Skeletal muscle tissue (tissue), 4 donors: ENCODE data around the gene MORC3. TPM values are rescaled to one million over a fixed set of nuclear protein-coding genes. Genes with fewer than 3 reads are reported as not detected.
A peak's percentile ranks its signal among the peaks of the same experiment; 100 is the strongest.
"Not testable (repeated sequence)": the region's sequence is repeated elsewhere in the genome, so short reads cannot be mapped to it uniquely, and the experiment has no call there.

Experiments used
- H3K27ac ChIP-seq: one replicate; pipeline ENCODE4 v1.7.0; 2013; ENCODE audit warnings: mild to moderate bottlenecking, low read depth, low read length, inconsistent platforms
- H3K27me3 ChIP-seq, 3 donors: one replicate each; pipeline ENCODE4 v1.7.0; 2013; ENCODE audit warnings: low read length in 3 of 3; ENCODE audit not compliant: control insufficient read depth in 3 of 3, insufficient read depth in 3 of 3
- H3K36me3 ChIP-seq, 3 donors: one replicate each; pipeline ENCODE4 v1.7.0; 2013; ENCODE audit warnings: low read length in 3 of 3; ENCODE audit not compliant: control insufficient read depth in 3 of 3, insufficient read depth in 3 of 3
- H3K4me1 ChIP-seq, 3 donors: one replicate each; pipeline ENCODE4 v1.7.0; 2013; ENCODE audit warnings: low read length in 3 of 3, mild to moderate bottlenecking in 3 of 3; ENCODE audit not compliant: control insufficient read depth in 3 of 3, insufficient read depth in 3 of 3
- H3K4me3 ChIP-seq, 3 donors: one replicate each; pipeline ENCODE4 v1.7.0; 2013; ENCODE audit warnings: low read length in 3 of 3
- H3K9ac ChIP-seq, 3 donors: one replicate each; pipeline ENCODE4 v1.7.0; 2013; ENCODE audit warnings: low read length in 3 of 3, mild to moderate bottlenecking in 3 of 3, moderate library complexity in 2 of 3, low read depth in 1 of 3
- H3K9me3 ChIP-seq, 3 donors: one replicate each; pipeline ENCODE4 v1.7.0; 2013; ENCODE audit warnings: low read length in 3 of 3; ENCODE audit not compliant: control insufficient read depth in 3 of 3
- total RNA-seq: library from RNA; depleted of rRNA; stranded (reverse); fragments of >200 nt; gene quantifications from one replicate; pipeline ENCODE4 v1.2.3, GENCODE V29; 2014
- donor health status: Osteomylitis.

MORC3 gene
- total RNA-seq, 1 donor from 2014 or later: 104 TPM

DNA sequence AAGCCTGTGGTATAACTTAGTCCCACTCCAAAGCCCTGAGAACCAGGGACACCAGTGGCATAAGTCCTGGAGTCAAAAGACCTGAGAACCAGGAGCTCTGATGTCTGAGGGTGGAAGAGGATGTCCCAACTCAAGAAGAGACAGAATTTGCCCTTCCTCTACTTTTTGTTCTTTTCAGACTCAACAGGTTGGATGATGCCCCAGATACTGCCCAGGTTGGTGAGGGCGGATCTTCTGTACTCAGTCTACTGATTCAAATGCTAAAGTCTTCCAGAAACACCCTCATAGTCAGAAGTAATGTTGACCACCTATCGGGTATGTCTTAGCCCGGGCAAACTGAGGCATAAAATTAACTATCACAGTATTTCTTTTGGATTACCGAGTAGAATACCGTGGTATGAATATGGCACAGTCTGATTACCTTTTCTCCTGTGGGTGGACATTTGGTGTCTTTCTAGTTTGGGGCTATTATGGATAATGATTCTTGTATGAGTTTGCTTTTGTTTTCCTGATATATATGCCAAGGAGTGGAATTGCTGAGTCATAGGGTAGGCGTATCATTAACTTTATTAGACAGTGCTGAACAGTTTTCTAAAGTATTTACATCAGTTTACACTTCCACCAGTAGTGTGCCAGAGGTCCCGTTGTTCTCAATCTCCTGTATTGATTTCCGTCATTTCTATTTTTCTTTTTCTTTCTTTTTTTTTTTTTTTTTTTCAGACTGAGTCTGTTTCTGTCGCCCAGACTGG, 62.0 kb downstream of the MORC3 start:
- H3K4me3 ChIP-seq: no peak overlapping the region

DNA sequence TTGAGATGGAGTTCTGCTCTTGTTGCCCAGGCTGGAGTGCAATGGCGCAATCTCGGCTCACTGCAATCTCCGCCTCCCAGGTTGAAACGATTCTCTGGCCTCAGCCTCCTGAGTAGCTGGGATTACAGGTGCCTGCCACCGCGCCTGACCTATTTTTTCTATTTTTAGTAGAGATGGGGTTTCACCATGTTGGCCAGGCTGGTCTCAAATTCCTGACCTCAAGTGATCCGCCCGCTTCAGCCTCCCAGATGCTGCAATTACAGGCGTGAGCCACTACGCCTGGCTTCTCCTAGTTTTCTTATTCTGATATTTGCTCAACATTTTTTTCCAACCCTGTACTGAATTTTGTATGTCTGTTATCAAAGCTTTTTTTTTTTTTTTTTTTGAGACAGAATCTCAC, 62.7 kb downstream of the MORC3 start:
- H3K9me3 ChIP-seq, H3K27me3 ChIP-seq, H3K36me3 ChIP-seq, H3K9ac ChIP-seq, H3K4me3 ChIP-seq: not testable (repeated sequence)
- peaks cover 14 to 26% (median 20%) of the 10 kb centered on the region in 3 donors for H3K4me1 ChIP-seq
- peak overlapping the region; percentile 73 for H3K27ac ChIP-seq

More for the DNA sequence above, 62.0 kb downstream of the MORC3 start:
- peaks cover 0 to 6% (median 4%) of the 10 kb centered on the region in 3 donors for H3K36me3 ChIP-seq
- H3K4me1 ChIP-seq: peaks cover 14 to 30% (median 25%) of the 10 kb centered on the region in 3 donors
- H3K27me3 ChIP-seq: no peaks in the 10 kb centered on the region
- H3K9me3 ChIP-seq: no peaks in the 10 kb centered on the region
- H3K9ac ChIP-seq: no peak overlapping the region
- H3K27ac ChIP-seq: peak overlapping the region; percentile 48

GRCh38 chr21:36384885-36385232, 64.9 kb downstream of the MORC3 start:
- peaks cover 14 to 23% (median 16%) of the 10 kb centered on the region in 3 donors for H3K4me1 ChIP-seq
- H3K27ac ChIP-seq: peak overlapping the region; percentile 61
- no peaks in the 10 kb centered on the region for H3K36me3 ChIP-seq
- peak overlapping the region in 2 of 3 donors; percentile 20 to 64 for H3K9ac ChIP-seq
- H3K27me3 ChIP-seq: no peaks in the 10 kb centered on the region
- no peaks in the 10 kb centered on the region for H3K9me3 ChIP-seq
- peak overlapping the region in 2 of 3 donors; percentile 64 to 70 for H3K4me3 ChIP-seq

- H3K27me3 ChIP-seq: no peaks in the 10 kb centered on the region
- no peaks in the 10 kb centered on the region for H3K36me3 ChIP-seq
These were observed 65.4 kb downstream of the MORC3 start, which contains the start of gene CHAF1B for GRCh38 chr21:36385233-36386030. Gene CHAF1B (plus strand): TSS chr21:36385392. CDS start chr21:36386137, 745 bp downstream.

DNA sequence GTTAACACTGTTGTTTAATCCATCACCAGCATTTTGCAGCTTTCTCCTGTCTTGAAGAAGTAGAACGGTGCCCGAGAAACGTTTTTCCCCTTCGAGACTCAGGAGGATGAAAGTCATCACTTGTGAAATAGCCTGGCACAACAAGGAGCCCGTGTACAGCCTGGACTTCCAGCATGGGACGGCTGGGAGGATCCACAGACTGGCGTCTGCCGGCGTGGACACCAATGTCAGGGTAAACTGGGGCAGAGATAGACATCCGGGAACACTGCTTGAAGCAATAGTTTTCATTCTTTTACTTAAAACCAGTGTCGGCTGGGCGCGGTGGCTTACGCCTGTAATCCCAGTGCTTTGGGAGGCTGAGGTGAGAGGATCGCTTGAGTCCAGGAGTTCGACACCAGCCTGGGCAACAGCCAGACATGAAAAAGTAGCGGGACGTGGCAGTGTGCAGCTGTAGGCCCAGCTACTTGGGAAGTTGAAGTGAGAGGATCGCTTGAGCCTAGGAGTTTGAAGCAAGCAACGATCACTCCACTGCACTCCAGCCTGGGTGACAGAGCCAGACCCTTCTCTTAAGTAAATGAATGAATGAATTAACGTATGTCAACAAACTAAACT, 66.1 kb downstream of the MORC3 start:
- Histone ChIP-seq H3K27me3 (no peaks in the 10 kb centered on the region), H3K4me3 (peak overlapping the region; percentile 64 to 70 (median 70)), H3K27ac (peak overlapping the region; percentile 60), H3K9ac (peak overlapping the region in 2 of 3 donors; percentile 48 to 64), H3K9me3 (no peaks in the 10 kb centered on the region), H3K36me3 (no peaks in the 10 kb centered on the region), H3K4me1 (peaks cover 18 to 26% (median 18%) of the 10 kb centered on the region in 3 donors)

More at GRCh38 chr21:36385233-36386030, 65.4 kb downstream of the MORC3 start, which contains the start of gene CHAF1B:
- Histone ChIP-seq H3K27ac (peak within 1 kb of the TSS; percentile 61), H3K4me3 (peak within 1 kb of the TSS; percentile 64 to 70 (median 70)), H3K4me1 (peaks cover 14 to 20% (median 16%) of the 10 kb centered on the region in 3 donors), H3K9ac (peak within 1 kb of the TSS; percentile 48 to 64 (median 64)), H3K9me3 (no peaks in the 10 kb centered on the region)

DNA sequence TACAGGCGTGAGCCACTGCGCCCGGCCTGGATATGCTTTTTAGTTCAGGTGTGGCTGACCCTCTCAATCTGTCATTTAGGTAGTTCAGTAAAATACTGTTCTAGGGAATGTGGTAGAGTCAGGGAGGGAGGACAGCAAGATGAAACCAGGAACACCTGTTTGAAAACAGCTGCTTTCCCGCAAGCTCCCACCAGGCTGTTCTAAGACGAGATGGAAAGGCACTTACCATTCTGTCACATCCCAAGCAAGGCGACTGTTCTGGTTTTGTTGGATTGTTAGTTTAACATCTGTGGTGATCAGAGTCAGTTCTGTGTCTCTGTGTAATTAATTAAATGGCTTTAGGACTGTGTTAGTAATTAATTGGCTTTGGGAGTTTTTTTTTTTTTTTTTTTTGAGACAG, 68.1 kb downstream of the MORC3 start:
- Histone ChIP-seq H3K36me3 (no peaks in the 10 kb centered on the region), H3K27me3 (no peaks in the 10 kb centered on the region), H3K4me3 (no peak overlapping the region), H3K9ac (no peak overlapping the region), H3K9me3 (no peaks in the 10 kb centered on the region), H3K27ac (no peak overlapping the region), H3K4me1 (peaks cover 15 to 22% (median 16%) of the 10 kb centered on the region in 3 donors)

DNA sequence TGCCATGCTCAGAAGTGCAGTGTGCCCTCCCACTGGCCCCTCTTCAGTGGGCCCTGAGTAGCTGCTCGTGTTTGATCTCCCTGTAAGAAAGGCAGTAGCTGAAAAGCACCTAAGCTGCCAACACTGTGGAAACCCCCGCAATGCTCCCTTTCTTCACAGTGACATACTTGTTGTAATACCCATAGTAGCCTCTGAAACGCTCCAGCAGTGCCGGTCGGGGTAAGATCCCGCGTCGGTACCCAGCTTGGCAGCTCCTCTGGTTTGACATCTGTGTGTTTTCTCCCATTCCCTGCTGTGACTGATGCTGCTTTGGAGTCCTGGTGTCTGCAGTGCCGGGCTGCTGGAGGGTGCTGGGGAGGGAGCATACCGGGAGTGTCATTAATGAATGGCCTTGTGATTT, 68.8 kb downstream of the MORC3 start:
- Histone ChIP-seq H3K9ac (no peak overlapping the region), H3K36me3 (no peaks in the 10 kb centered on the region), H3K9me3 (no peaks in the 10 kb centered on the region), H3K27me3 (no peaks in the 10 kb centered on the region), H3K4me3 (no peak overlapping the region), H3K4me1 (peaks cover 12 to 21% (median 12%) of the 10 kb centered on the region in 3 donors), H3K27ac (no peak overlapping the region)

- not testable (repeated sequence) for H3K9me3 ChIP-seq, H3K36me3 ChIP-seq, H3K27ac ChIP-seq, H3K4me3 ChIP-seq, H3K9ac ChIP-seq, H3K27me3 ChIP-seq
- H3K4me1 ChIP-seq: peaks cover 6 to 15% (median 9%) of the 10 kb centered on the region in 3 donors
These were observed 71.7 kb downstream of the MORC3 start for GRCh38 chr21:36391649-36392048.

DNA sequence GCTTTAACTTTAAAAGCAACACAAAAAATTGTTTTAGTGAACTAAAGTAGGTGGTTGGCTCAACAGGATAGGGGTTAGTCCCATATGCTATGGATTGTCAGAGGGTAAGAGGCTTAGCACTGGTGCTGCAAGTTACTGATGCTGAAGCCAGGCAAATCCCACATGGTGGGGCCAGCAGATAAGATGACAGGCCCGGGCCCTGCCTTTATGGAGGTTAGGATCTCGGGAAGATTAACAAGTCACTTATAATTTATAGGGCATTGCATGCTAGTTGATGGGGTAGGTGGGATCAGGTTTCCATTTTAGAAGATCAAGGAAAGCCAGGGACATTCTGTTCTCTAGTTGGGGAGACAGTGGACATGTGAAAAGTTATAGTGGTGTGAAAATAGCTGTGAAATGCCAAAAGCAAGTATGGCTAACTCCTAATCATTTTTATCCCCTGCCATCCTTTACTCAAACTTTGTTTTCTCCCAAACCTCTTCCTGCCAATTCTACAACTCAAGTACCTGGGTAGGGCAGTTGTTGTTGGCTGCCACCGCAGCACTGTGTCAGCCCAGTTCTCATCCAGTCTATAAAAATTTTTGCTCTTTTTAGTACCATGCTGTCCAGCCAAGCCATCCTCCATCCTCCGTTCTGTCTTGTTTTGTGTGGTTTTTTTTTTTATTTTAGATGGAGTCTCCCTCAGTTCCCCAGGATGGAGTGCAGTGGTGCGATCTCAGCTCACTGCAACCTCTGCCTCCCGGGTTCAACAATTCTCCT, 75.5 kb downstream of the MORC3 start:
- H3K27ac ChIP-seq: peak overlapping the region; percentile 68
- H3K9me3 ChIP-seq: no peaks in the 10 kb centered on the region
- peaks cover 6 to 15% (median 8%) of the 10 kb centered on the region in 3 donors for H3K4me1 ChIP-seq
- no peak overlapping the region for H3K9ac ChIP-seq
- H3K4me3 ChIP-seq: no peak overlapping the region
- H3K36me3 ChIP-seq: peaks cover 0 to under 1% (median 0%) of the 10 kb centered on the region in 3 donors
- H3K27me3 ChIP-seq: no peaks in the 10 kb centered on the region
